A673 (cell line): ENCODE measurements around the gene KRT17.

Source experiments
- CTCF ChIP-seq: fragments of 300-800, 200-600 bp; sonication (generic); conservative IDR thresholded peaks from 2 replicates; pipeline ENCODE4 v1.5.1; 2017; ENCODE audit warnings: low read depth, mild to moderate bottlenecking, antibody characterized with exemption, low read length, moderate library complexity, mixed read lengths
- EZH2 ChIP-seq: fragments of 200-600 bp; sonication (generic); IDR thresholded peaks from 2 replicates; pipeline ENCODE4 v1.6.1; 2017; ENCODE audit warnings: borderline replicate concordance, low read depth, mild to moderate bottlenecking, mixed read lengths, antibody characterized with exemption, low read length; ENCODE audit not compliant: poor library complexity, severe bottlenecking

- TF ChIP-seq CTCF (no peak), EZH2 (no peak)
Measured at GRCh38 chr17:41620583-41621434, 3.6 kb downstream of the KRT17 start.
